ENCODE measurements around the gene PABPN1.

PABPN1 gene

GRCh38 chr14:23324455-23324846, 3.2 kb downstream of the PABPN1 start:
- TF ChIP-seq EGR1 (IDR thresholded peaks at IDR 0.05), result no peak
- TF ChIP-seq EP300 (IDR thresholded peaks at IDR 0.05; ENCODE audit: borderline replicate concordance), result no peak
- TF ChIP-seq TCF12 (IDR thresholded peaks at IDR 0.05; ENCODE audit: low read depth), result no peak
- no peak for TF ChIP-seq CREB1 (IDR thresholded peaks at IDR 0.05; ENCODE audit: low read depth)

DNA sequence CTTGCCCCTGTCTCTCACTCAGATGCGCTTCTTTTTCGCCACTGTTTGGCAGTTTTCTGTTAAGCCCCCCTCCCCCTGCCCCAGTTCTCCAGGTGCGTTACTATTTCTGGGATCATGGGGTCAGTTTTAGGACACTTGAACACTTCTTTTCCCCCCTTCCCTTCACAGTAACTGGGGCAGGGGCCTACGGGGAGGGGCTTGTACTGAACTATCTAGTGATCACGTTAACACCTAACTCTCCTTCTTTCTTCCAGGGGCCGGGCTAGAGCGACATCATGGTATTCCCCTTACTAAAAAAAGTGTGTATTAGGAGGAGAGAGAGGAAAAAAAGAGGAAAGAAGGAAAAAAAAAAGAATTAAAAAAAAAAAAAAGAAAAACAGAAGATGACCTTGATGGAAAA, 3.7 kb downstream of the PABPN1 start:
- TF ChIP-seq, protein P1, sequence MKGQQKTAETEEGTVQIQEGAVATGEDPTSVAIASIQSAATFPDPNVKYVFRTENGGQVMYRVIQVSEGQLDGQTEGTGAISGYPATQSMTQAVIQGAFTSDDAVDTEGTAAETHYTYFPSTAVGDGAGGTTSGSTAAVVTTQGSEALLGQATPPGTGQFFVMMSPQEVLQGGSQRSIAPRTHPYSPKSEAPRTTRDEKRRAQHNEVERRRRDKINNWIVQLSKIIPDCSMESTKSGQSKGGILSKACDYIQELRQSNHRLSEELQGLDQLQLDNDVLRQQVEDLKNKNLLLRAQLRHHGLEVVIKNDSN (IDR thresholded peaks at IDR 0.05), result no peak
- TF ChIP-seq NFIC (IDR thresholded peaks at IDR 0.05) (no peak), EGR1 (IDR thresholded peaks at IDR 0.05) (no peak), CEBPB (IDR thresholded peaks at IDR 0.05) (no peak), CREB1 (IDR thresholded peaks at IDR 0.05; ENCODE audit: low read depth) (no peak), TEAD4 (IDR thresholded peaks at IDR 0.05) (no peak), TAF1 (IDR thresholded peaks at IDR 0.05; ENCODE audit: low read depth) (no peak)

DNA sequence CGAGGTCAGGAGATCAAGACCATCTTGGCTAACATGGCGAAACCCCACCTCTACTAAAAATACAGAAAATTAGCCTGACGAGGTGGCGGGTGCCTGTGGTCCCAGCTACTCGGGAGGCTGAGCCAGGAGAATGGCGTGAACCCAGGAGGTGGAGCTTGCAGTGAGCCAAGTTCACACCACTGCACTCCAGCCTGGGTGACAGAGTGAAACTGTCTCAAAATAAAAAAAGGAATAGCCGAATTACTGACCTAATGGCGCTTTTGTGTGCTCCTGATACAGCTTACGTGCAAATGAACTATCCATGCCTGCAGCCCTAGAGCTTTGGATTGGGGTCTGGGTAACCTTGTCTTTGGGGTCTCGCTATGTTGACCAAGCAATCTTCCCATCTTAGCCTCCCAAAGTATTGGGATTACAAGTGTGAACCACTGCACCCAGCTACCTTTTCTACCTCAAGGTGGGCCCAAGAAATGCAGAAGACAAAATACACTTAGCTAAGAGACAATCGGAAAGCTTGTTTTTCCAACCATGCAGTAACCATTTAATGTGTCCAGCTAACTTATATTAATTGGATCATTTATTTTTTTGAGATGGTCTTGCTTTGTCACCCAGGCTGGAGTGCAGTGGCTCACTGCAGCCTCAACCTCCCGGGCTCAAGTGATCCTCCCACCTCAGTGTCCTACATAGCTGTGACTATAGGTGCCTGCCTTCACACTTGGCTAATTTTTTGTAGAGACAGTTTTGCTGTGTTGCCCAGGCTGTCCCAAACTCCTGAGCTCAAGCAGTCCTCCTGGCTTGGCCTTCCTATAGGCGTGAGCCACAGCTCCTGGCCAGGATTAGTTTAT, 5.5 kb downstream of the PABPN1 start:
- no peak for TF ChIP-seq TEAD4 (IDR thresholded peaks at IDR 0.05)
- no peak for TF ChIP-seq CREB1 (IDR thresholded peaks at IDR 0.05; ENCODE audit: low read depth)
- no peak for TF ChIP-seq TCF12 (IDR thresholded peaks at IDR 0.05; ENCODE audit: low read depth)
- TF ChIP-seq, protein P2, sequence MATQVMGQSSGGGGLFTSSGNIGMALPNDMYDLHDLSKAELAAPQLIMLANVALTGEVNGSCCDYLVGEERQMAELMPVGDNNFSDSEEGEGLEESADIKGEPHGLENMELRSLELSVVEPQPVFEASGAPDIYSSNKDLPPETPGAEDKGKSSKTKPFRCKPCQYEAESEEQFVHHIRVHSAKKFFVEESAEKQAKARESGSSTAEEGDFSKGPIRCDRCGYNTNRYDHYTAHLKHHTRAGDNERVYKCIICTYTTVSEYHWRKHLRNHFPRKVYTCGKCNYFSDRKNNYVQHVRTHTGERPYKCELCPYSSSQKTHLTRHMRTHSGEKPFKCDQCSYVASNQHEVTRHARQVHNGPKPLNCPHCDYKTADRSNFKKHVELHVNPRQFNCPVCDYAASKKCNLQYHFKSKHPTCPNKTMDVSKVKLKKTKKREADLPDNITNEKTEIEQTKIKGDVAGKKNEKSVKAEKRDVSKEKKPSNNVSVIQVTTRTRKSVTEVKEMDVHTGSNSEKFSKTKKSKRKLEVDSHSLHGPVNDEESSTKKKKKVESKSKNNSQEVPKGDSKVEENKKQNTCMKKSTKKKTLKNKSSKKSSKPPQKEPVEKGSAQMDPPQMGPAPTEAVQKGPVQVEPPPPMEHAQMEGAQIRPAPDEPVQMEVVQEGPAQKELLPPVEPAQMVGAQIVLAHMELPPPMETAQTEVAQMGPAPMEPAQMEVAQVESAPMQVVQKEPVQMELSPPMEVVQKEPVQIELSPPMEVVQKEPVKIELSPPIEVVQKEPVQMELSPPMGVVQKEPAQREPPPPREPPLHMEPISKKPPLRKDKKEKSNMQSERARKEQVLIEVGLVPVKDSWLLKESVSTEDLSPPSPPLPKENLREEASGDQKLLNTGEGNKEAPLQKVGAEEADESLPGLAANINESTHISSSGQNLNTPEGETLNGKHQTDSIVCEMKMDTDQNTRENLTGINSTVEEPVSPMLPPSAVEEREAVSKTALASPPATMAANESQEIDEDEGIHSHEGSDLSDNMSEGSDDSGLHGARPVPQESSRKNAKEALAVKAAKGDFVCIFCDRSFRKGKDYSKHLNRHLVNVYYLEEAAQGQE (IDR thresholded peaks at IDR 0.05; ENCODE audit: low read depth), result no peak
- no peak for TF ChIP-seq CEBPB (IDR thresholded peaks at IDR 0.05)
- TF ChIP-seq RAD21 (IDR thresholded peaks at IDR 0.05; ENCODE audit: low read depth), result no peak
- no peak for TF ChIP-seq NFIC (IDR thresholded peaks at IDR 0.05)
- TF ChIP-seq, protein P1 (IDR thresholded peaks at IDR 0.05), result no peak
- TF ChIP-seq FOXM1 (IDR thresholded peaks at IDR 0.05; ENCODE audit: borderline replicate concordance, low read depth), result no peak
- TF ChIP-seq EP300 (IDR thresholded peaks at IDR 0.05; ENCODE audit: borderline replicate concordance), result no peak
- TF ChIP-seq TAF1 (IDR thresholded peaks at IDR 0.05; ENCODE audit: low read depth), result no peak
- TF ChIP-seq ZBTB7A (IDR thresholded peaks at IDR 0.05; ENCODE audit: low read depth), result no peak
- no peak for TF ChIP-seq MAX (IDR thresholded peaks at IDR 0.05)
- TF ChIP-seq YY1 (IDR thresholded peaks at IDR 0.05; ENCODE audit: low read depth), result no peak
- TF ChIP-seq EGR1 (IDR thresholded peaks at IDR 0.05), result no peak

DNA sequence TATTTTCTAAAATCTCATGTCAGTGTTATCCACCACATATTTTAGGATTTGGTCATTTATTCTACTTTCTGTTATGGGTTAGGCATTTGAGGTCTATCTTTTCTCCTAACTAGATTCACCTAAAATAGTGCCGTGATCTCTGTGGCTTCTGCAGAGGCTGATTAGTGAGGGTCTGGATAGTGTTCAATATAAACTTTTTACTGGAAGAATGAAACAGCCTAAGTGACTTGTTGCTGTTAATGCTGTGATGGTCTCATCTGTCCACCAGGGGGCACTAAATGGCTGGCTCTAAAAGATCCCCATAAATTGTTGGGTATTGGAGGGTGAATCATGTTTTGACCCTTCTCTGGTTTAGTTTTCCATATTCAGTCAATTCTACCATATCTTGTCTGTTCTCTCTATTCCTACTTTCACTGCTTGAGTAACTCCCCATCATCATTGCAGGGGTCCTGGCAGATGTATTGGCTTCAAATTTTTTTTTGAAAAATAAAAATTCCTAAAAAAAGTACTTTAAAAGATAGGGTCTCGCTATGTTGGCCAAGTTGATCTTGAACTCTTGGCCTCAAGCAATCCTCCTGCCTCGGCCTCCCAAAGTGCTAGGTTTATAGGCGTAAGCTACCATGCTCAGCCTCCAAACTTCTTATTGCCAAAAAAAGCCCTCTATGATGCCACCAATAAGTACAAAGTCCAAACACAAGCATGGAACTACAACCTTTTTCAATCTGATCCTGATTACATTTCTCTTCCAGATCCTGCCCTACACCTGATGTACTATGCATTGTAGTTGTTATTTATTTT, 6.9 kb downstream of the PABPN1 start:
- TF ChIP-seq RAD21 (IDR thresholded peaks at IDR 0.05; ENCODE audit: low read depth) (peak; percentile 77), CEBPB (IDR thresholded peaks at IDR 0.05) (no peak)

- no peak for TF ChIP-seq MAX (IDR thresholded peaks at IDR 0.05)
- no peak for TF ChIP-seq CREB1 (IDR thresholded peaks at IDR 0.05; ENCODE audit: low read depth)
- TF ChIP-seq YY1 (IDR thresholded peaks at IDR 0.05; ENCODE audit: low read depth), result no peak
- TF ChIP-seq FOXM1 (IDR thresholded peaks at IDR 0.05; ENCODE audit: borderline replicate concordance, low read depth), result no peak
- TF ChIP-seq, protein P1 (IDR thresholded peaks at IDR 0.05), result no peak
- TF ChIP-seq EGR1 (IDR thresholded peaks at IDR 0.05), result no peak
- TF ChIP-seq ZBTB7A (IDR thresholded peaks at IDR 0.05; ENCODE audit: low read depth), result no peak
- TF ChIP-seq CEBPB (IDR thresholded peaks at IDR 0.05), result no peak
- no peak for TF ChIP-seq TCF12 (IDR thresholded peaks at IDR 0.05; ENCODE audit: low read depth)
- TF ChIP-seq, protein P2 (IDR thresholded peaks at IDR 0.05; ENCODE audit: low read depth), result no peak
- TF ChIP-seq RAD21 (IDR thresholded peaks at IDR 0.05; ENCODE audit: low read depth), result no peak
- TF ChIP-seq NFIC (IDR thresholded peaks at IDR 0.05), result no peak
Measured at GRCh38 chr14:23335623-23336022, 14.4 kb downstream of the PABPN1 start.

Measured in Ishikawa (cell line).